Type B pancreatic cell (in vitro differentiated cells): ENCODE data around the gene LGR6. TPM values are rescaled to one million over a fixed set of nuclear protein-coding genes. Genes with fewer than 3 reads are reported as not detected.

Experiments
- DNase-seq: peaks from one replicate; pipeline ENCODE4 v3.0.0; 2021; ENCODE audit warnings: mixed read lengths; ENCODE audit not compliant: unreplicated experiment; ENCODE audit errors: extremely low spot score
- H3K27ac Mint-ChIP-seq: 2 replicates; pipeline ENCODE4 v1.8.0; 2021; ENCODE audit warnings: mild to moderate bottlenecking, mixed read lengths
- H3K27me3 Mint-ChIP-seq: 2 replicates; pipeline ENCODE4 v1.8.0; 2021; ENCODE audit warnings: mixed read lengths
- H3K36me3 Mint-ChIP-seq: 2 replicates; pipeline ENCODE4 v1.8.0; 2021; ENCODE audit warnings: mixed read lengths
- H3K4me1 Mint-ChIP-seq: one replicate; pipeline ENCODE4 v1.8.0; 2021; ENCODE audit warnings: mixed read lengths; ENCODE audit not compliant: unreplicated experiment
- H3K4me3 Mint-ChIP-seq: 2 replicates; pipeline ENCODE4 v1.8.0; 2021; ENCODE audit warnings: mild to moderate bottlenecking, mixed read lengths
- H3K9me3 Mint-ChIP-seq: 2 replicates; pipeline ENCODE4 v1.8.0; 2021; ENCODE audit warnings: mixed read lengths
- CTCF ChIP-seq: fragments of 200-600 bp; sonication (generic); conservative IDR thresholded peaks from 2 replicates; pipeline ENCODE4 v1.5.0; 2021; ENCODE audit warnings: antibody characterized with exemption, mild to moderate bottlenecking
- total RNA-seq: library from RNA; stranded (reverse); gene quantifications from 2 replicates; pipeline ENCODE4 v1.2.1, GENCODE V29; 2021; ENCODE audit warnings: low replicate concordance

LGR6 gene
- total RNA-seq, 1 donor from 2014 or later = 2.8 TPM

DNA sequence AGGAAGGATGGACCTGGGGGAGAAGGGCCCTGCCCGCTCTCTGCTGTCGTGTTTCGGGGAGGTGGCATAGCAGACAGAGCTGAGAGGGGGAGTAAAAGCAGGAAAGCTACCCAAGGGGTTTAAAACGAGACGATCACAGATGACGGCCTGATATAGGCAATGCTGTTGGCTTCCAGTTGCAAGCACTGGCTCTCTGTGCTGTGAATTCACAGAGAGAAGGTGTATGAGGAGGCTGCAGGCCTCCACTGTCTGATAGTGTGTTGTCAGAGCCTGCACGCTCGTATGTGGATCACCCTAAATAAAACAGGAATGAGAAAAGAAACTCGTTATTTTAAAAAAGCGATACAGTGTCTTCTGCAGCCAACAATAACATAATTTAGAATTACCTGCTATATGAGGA, 57.4 kb downstream of the LGR6 start:
- Mint-ChIP-seq H3K9me3 (no peaks in the 10 kb centered on the region), H3K4me1 (no peaks in the 10 kb centered on the region), H3K4me3 (no peak overlapping the region), H3K36me3 (no peaks in the 10 kb centered on the region), H3K27me3 (peaks cover 59% of the 10 kb centered on the region), H3K27ac (no peak overlapping the region)
- no peak for TF ChIP-seq CTCF
- no peak for DNase-seq

- DNase-seq = no peak
- H3K9me3 Mint-ChIP-seq = no peaks in the 10 kb centered on the region
Measured at GRCh38 chr1:202251424-202252256, 58.0 kb downstream of the LGR6 start.

DNA sequence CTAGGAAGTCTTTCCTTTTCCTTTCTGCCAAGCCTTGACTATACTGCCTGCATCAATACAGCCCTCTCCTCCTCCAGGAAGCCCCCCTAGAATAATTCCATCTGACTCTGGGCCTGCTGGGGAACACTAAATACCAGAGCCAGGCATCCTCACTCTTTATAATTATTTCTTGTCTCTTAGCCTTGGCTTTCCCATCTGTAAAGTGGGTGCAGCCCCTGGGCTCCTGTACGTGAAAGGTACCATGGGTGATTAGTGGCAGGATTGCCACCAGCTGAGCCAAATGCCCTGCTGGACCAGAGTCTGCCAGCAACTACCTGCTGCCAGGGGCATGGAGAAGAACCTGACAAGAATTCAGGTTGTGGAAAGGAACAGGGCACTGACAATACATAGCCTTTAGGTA, 58.7 kb downstream of the LGR6 start:
- Mint-ChIP-seq H3K4me3 (no peak overlapping the region), H3K27ac (no peak overlapping the region), H3K9me3 (no peaks in the 10 kb centered on the region), H3K27me3 (peaks cover 56% of the 10 kb centered on the region), H3K36me3 (no peaks in the 10 kb centered on the region), H3K4me1 (no peaks in the 10 kb centered on the region)
- TF ChIP-seq CTCF = no peak
- DNase-seq = no peak

More at GRCh38 chr1:202251424-202252256, 58.0 kb downstream of the LGR6 start:
- Mint-ChIP-seq H3K4me1 (no peaks in the 10 kb centered on the region), H3K27me3 (peaks cover 55% of the 10 kb centered on the region), H3K27ac (no peak overlapping the region), H3K4me3 (no peak overlapping the region), H3K36me3 (no peaks in the 10 kb centered on the region)
- TF ChIP-seq CTCF = no peak

- H3K27me3 Mint-ChIP-seq = peaks cover 51% of the 10 kb centered on the region
- no peaks in the 10 kb centered on the region for H3K9me3 Mint-ChIP-seq
- no peak overlapping the region for H3K27ac Mint-ChIP-seq
- H3K36me3 Mint-ChIP-seq = no peaks in the 10 kb centered on the region
- H3K4me1 Mint-ChIP-seq = no peaks in the 10 kb centered on the region
- no peak overlapping the region for H3K4me3 Mint-ChIP-seq
- no peak for TF ChIP-seq CTCF
- DNase-seq = no peak
Measured at GRCh38 chr1:202254454-202255252, 61.1 kb downstream of the LGR6 start.

- Mint-ChIP-seq H3K9me3 (no peaks in the 10 kb centered on the region), H3K4me1 (no peaks in the 10 kb centered on the region), H3K4me3 (no peak overlapping the region), H3K27me3 (peaks cover 48% of the 10 kb centered on the region), H3K27ac (no peak overlapping the region), H3K36me3 (no peaks in the 10 kb centered on the region)
- no peak for DNase-seq
- TF ChIP-seq CTCF = no peak
Measured at GRCh38 chr1:202255343-202255742, 61.7 kb downstream of the LGR6 start.
